IPS DF 19.7 (cell line): Measurements from ENCODE around the gene MEX3D.
"Not testable (repeated sequence)": the region's sequence is repeated elsewhere in the genome, so short reads cannot be mapped to it uniquely, and the experiment has no call there.

ENCODE experiments used
- DNase-seq: peaks from one replicate; pipeline ENCODE4 v3.0.0-alpha.2; 2013; ENCODE audit warnings: low read depth, low spot score

The MEX3D gene

DNA sequence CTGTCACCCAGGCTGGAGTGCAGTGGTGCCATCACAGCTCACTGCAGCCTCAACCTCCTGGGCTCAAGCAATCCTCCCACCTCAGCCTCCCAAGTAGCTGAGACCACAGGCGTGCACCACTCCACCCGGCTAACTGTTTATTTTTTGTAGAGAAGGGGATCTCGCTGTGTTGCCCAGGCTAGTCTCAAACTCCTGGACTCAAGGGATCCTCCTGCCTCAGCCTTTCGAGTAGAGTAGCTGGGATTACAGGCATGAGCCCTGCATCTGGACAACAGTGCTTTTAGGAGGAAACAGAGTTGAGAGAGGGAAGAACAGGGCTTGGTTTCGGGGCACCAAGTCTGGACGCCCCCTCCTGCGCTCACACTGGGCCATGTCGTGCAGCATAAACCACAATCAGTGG, 48.3 kb downstream of the MEX3D start:
- DNase-seq: not testable (repeated sequence)

DNA sequence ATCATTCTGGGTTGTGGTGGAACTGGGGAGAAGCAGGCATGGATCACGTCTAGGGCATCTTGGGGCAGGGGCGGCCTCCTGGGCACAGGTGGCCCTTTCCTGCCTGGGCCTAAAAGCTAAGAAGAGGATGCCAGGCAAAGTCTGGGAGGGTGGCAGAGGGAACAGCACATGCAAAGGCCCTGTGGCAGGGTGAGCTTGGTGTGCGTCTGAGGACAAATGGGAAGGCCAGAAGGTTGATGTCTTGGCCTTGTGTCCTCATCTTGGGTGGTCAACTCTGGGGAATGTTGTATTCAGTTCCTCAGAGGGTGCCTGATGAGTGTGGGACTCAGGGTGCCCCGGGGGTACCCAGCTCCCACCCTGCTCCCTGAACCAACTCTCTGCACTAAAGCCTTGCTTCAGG, 49.7 kb downstream of the MEX3D start:
- DNase-seq: no peak

DNA sequence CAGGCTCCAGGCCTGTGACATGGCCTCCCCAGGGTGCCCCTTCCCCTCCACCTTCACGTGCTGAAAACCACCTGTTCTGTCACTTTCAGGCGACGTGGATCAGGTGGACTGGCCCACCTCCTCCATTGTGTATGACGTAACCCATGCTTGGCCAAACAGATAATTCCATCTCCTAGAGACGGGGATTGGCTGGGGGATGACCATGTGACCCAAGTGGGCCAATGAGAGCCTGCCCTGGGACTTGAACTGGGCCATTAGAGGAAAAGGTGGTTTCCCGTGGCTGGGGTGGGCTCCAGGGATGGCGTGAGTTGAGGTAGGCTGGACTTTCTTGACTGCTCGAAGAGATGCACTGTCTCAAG, 51.8 kb downstream of the MEX3D start:
- no peak for DNase-seq

DNA sequence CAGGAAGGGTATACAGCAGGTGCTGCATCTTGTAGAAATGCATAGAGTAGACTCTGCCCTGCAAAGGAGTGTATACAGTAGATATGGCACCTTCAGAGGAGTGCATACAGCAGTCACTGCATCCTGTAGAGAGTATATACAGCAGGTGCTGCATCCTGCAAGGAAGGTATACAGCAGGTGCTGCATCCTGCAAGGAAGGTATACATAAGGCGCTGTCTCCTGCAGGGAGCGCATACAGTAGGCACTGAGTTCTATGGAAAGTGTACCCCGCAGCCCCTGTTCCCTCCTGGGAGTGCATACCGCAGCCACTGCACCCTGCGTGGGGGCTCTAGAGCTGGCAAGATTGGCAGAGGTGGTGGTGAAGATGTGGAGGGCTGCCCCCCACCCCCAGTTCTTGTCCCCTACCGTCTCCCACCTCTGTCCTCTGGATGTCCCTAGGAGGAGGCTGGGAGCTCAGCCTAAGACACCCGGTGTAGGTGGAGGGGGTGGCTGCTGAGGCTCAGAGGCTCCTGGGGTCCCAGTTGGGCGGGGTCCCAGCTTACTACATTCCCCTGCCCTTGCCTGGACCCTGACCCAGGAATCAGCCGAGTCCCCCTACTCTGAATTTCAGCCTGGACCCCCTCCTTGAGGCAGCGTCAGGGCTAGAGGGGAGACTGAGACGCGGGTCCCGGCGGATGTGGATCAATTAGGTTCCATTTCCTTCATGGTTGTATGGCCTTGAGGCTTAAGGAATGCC, 53.0 kb downstream of the MEX3D start:
- no peak for DNase-seq

DNA sequence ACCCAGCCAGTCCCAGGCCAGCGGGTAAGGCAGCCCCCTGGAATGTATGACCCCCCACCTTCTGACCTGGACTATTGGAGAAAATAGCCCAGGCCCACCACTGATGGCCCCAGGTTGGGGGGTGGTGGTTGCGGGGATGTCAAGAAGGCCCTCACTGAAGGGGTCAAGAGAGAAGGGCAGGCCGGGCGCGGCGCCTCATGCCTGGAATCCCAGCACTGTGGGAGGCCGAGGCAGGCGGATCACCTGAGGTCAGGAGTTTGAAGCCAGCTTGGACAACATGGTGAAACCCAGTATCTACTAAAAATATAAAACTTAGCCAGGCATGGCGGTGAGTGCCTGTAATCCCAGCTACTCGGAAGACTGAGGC, 53.8 kb downstream of the MEX3D start:
- no peak for DNase-seq

DNA sequence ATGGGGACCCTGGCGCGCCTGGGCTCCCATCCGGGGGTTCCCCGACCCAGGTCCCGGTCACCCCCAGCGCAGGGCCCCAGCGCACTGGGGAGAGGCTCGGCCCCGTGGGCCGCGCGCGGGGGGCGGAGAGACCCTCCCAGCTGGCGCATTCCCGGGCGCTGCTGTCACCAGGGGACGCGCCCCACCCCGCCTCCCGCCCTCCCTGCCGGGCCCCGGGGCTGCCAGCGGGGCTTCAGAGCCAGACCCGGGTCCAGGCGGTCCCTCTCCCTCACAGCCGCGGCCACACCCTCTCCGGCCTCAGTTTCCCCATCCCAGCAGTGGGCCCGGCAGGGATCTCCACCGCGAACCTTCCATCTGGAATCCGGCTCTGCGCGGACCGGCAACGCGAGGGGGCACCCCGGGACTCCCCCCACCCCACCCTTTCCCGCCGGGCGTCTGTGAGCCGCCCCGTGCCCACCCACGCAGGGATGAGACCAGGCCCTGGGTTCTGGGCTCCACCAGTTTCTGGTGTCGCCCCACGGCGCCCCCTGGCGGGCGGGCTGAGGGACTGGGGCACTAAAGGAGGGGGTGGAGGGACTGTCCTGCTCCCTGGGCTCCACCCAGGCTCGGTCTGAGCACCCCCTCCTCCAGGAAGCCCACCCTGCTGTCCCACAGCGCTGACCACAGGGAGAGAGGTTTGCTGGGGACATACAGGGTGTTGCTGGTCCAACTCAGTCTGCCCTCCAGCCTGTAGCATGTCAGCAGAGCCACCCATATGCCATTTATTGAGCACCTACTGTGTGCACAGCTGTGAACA, 54.4 kb downstream of the MEX3D start:
- no peak for DNase-seq

DNA sequence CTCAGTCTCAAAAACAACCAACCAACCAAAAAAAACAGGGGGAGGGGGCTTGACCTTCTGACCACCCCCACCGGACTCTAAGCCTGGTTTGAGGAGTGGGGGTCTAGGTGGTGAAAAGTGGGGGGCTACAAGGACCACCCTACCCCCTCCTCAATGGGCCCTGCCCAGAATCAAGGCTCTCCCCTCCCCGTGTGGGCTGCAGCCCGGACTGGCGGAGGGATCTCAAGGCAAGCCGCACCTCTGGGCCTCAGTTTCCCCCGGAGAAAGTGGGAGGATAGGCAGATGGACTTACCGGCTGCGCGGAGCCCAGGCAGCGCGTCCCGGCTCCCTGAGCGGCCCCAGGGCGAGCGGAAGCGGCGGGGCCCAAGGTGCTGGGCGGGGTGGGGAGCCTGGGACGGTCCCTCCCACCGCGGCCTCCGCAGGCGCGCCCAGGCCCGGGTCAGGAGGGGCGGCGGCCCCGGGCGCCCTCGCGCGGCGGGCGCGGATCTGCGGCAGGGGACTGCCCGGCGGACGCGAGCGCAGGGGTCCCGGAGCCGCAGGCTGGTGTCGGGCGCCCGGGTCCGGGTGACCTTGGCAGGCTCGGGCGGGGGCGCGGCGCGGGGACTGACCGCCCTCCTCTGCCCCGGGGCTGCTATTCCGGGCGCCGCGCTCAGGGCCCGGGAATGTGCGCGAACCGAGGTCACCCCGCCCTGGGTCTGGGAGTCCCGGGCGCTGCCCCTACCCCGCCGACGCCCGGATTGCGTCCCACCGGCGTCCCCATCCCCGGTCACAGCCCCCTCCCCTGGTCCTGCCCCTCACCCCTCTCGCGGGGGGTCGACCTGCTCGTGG, 55.2 kb downstream of the MEX3D start, which contains the start of gene ADAMTSL5:
ADAMTSL5 (minus strand) TSS at position 349 of the 828 bp plus-strand sequence. CDS start 2,076 bp downstream, outside the sequence.
- no peak for DNase-seq

DNA sequence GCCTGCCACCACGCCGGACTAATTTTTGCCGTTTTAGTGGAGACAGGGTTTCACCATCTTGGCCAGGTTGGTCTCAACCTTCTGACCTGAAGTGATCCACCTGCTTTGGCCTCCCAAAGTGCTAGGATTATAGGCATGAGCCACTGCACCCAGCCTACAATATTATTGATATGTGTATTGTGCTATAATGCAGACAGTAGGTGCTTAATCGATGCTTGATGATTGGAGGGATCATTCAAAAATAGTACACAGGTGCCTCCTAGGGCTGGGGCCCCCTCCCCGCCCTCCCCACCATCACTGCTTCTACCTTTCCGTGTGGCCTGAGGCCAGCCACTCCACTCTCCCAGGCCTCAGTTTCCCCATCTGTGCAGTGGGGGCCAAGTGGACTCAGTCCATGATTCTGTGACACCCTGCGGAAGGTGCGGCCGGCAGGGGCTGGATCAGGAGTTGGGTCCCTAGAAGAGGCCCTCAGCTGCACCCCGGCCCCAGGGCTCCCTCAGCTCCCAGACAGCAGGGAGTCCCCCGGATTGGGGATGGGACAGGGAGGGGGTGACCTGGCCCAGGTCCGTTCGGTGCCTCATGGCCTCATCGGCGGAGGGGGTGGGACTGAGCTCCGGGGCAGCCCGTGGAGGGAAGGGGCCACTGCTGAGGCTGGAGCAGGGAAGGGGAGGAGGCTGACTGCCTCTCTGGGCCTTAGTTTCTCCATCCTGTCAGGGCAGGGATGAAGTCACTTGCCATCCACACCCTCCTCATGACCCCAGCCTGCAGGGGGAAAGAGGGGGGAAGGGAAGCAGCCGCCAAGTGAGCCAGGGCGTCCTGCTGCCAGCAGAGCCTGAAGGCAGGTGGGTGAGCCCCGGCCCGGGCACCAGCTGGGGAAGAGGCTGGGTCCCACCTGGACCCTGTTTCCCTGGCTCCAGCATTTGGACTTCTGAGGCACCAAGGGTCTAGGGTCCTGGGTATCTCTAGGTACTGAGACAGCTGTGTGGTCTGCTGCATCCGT, 56.5 kb downstream of the MEX3D start:
- no peak for DNase-seq

DNA sequence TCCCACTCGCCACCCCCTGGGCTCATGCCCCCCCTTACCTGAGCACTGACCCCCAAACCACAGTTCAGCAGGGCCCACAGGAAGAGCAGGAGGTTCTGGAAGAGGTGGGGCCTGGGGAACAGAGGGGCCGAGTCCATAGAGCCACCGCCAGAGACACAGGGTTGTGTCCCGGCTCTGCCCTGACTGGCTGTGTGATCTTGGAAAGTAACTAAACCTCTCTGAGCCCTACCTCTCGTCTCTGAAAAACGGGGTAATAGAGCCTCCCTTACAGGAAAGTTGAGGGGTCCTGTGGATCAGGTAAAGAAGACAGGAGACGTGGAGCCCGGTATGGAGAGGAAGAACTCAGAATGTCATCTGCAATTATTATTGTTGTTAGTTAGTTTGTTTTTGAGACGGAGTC, 57.3 kb downstream of the MEX3D start:
- DNase-seq: no peak

DNA sequence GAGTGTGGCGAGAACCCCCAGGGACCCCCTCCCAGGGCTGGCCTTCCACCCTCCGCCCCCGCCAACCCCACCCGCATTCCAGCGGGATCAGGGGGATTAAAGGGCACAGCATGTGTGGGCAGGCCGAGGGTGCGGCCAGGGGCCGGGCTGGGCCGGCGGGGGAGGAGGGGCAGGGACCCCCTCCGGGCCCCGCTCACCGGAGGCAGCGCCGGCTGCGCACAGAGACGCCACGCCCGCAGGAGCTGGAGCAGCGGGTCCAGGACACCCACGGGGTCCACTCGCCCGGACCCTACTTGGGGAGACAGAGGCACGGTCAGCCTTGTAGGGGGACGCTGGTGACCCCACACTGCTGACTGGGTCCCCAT, 57.7 kb downstream of the MEX3D start:
- no peak for DNase-seq

DNA sequence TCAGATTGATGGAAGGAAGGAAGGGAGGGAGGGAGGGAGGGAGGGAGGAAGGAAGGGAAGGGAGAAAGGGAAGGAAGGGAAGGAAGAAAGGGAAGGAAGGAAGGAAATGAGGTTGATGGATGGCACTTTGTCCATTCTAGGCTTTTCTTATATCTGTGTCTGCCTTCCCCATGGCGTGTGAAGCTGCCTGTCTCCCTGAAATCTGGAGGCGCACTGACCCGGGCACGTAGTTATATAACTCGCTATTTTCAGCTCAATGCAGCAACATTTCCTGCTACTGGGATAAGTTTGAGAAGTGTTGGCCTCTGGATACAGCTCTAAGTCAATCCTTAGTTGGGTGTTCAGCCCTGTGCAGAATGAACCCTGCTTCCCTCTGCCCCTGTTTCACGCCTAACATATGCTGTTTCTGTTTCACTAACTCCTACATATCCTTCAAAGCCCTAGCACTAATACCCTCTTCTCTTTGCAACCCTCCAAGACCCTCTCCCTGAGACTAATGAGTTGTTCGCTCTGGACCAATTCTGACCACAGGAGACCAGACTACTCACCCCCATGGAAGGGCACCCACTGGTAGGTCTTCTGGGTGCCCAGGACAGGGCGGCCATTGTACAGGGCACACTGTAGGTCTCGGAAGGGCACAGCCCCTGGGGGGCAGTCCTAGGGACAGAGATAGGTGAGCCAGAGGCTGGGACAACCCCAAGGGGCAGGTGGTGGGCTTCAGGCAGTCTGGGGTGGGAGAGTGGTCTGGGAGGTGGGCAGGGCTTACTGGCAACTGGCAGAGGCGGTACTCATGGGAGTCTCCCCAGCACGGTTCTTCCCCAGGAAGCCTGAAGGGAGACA, 58.3 kb downstream of the MEX3D start:
- DNase-seq: no peak

DNA sequence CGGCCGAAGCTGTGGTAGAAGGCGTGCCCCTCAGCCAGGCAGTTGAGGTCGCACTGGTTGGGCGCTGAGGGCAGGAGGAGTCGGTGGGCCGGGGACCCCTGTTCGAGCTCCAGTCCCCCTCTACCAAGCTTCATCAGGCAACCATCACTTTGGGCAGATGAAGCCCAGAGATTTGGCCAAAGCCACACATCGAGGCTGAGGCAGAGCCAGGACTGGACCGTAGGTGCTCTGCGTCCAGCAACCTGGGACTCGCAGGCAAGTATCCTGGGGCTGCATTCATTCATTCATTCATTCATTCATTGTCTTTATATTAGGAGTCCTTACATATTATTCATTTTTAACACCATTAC, 59.6 kb downstream of the MEX3D start:
- no peak for DNase-seq

DNA sequence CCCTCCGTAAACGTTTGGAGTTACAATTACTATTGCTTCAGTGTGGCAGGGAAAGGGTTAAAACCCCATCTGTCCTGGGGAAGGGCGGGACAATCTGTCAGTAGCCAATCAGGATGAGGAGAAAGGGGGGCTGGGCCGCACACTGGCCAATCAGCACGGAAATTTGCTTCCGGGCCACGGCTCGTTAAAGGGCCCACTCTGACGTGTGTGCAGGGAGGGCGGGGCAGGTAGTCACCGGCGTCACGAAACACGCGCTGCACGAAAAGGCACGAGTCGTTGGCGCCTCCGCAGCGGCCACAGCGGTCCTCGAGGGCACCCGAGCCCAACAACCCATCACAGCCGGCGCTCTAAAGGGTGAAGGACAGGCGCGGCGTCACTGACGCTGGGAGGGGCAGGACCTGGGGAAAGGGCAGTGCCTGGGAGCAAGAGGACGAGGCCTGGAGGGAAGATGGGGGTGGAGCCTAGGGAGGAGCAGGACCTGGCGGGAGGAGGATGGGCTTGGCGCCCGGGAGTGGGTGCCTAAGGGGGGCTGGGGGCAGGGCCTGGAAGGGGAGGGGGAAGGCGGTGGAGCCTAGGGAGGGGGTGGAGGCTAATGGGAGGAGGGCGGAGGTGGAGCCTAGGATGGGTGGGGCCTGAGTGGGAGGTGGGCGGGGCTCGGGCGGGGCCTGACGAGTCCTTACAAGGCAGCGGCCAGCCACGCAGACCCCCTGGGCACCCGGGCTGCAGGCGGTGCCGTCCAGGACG, 60.2 kb downstream of the MEX3D start:
- peak; percentile 77 for DNase-seq

DNA sequence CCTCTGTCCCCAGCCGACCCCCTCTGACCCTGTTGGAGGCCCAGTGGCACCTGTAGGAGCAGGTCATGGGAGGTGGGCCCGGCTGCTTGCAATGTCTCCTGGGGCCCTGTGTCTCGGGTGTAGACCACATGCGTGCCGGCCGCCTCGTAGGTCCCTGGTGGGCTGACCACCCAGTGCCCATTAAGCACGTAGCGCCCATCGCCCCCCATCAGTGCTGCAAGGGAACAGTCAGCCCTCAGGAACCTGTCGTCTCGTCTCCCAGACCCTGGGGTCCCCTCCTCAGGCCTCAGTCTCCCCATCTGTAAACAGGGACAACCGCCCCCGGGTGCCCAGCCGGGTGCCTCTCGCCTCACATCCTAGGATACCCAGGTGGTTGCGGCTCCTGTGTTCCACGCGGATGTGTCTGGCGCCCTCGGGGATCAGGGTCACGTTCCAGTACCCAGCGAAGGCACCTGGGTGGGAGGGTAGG, 60.9 kb downstream of the MEX3D start:
- no peak for DNase-seq

DNA sequence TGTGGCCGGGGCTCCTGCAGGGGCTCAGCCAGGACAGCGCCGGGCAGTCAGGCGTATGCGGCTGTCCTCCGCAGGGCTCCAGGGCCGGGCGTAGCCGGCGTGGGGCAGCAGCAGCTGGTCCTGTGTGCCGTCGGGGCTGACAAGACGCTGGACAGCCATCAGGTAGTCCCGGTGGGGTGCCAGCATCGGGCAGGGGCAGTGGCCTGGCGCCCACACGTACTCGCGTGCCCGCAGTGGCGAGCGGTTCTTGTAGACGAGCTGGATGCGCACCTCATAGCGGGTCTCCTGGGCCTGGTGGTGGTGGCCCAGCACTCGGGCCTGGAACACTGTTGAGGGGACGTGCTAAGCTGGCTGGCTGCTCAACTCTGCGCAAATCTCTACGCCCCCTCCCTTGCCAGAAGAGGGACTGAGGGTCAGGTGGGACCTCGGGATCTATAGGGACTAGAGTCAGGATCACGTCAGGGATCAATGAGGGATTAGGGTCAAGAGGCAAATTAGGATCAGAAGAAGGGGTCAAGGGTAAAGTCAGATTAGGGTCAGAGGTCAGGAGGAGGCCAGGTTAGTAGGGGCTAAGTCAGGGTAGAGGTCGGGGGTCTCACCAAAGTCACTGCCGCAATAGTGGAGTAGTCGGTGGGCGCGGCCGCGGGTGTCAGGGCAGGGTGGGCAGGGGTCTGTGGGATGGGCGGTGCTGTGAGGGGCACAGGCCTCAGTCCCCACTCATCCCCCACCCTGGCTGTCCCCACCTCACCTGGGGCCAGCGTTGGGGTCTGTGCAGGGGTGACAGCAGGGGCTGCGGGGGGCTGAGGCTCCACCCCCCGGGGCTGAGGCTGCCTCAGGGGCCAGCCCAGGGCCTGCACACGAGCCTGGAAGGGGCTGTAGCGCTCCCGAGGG, 61.9 kb downstream of the MEX3D start:
- DNase-seq: no peak

DNA sequence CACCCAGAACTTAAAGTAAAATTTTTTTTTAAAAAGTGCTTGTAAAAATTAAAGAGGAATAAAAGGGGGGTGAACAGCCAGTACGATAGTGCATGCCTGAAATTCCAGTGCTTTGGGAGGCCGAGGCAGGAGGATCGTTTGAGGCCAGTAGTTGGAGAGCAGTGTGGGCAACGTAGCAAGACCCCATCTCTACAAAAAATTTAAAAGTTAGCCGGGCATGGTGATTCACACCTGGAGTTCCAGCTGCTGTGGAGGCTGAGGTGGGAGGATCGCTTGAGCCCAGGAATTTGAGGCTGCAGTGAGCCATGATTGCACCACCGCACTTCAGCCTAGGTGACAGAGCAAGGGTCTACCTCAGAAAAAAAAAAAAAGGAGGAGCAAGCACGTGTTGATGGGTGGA, 63.1 kb downstream of the MEX3D start:
- DNase-seq: no peak
